Inferior parietal cortex (tissue), 1 donor: ENCODE results near the gene SPSB2.
A peak's percentile ranks its signal among the peaks of the same experiment; 100 is the strongest.
"Not testable (repeated sequence)": the region's sequence is repeated elsewhere in the genome, so short reads cannot be mapped to it uniquely, and the experiment has no call there.

Experiments
- DNase-seq: peaks from one replicate; pipeline ENCODE4 v3.0.0-alpha.2; 2016; ENCODE audit errors: extremely low spot score

The SPSB2 gene

DNA sequence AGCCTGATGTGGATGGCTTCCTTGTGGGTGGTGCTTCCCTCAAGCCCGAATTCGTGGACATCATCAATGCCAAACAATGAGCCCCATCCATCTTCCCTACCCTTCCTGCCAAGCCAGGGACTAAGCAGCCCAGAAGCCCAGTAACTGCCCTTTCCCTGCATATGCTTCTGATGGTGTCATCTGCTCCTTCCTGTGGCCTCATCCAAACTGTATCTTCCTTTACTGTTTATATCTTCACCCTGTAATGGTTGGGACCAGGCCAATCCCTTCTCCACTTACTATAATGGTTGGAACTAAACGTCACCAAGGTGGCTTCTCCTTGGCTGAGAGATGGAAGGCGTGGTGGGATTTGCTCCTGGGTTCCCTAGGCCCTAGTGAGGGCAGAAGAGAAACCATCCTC, 2.8 kb downstream of the SPSB2 start:
- not testable (repeated sequence) for DNase-seq

DNA sequence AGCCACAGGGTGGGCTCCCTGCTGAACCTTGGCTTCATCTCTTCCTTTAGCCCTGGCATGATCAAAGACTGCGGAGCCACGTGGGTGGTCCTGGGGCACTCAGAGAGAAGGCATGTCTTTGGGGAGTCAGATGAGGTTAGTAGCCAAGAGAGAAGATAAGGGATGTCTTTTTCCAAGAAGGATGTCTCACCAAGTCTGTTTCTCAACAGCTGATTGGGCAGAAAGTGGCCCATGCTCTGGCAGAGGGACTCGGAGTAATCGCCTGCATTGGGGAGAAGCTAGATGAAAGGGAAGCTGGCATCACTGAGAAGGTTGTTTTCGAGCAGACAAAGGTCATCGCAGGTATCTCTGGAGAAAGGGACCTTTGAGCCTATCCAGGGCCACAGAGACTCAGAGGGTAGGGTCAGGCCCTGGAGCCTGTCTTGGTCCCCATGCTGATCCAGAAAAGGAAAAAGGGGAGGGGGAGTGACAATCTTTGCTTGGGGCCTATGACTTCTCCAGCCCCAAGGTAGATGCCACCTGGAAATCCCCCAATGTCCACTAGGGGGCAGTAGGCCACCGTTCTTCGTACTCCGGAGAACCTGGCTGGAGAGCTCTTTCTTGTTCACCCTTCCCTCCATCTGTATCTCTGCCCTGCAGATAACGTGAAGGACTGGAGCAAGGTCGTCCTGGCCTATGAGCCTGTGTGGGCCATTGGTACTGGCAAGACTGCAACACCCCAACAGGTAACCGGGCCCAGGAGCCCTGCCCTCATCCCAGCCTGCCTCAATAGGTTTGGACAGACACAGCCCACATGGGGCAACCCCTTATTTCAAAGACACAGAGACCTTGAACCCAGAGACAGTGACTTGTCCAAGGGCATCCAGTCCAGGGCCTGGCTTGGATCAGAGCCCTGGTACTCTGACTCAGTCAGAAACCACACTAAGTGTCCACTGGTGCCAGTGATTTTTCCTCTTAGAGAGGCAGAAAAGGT, 3.8 kb downstream of the SPSB2 start:
- DNase-seq: peak; percentile 91

DNA sequence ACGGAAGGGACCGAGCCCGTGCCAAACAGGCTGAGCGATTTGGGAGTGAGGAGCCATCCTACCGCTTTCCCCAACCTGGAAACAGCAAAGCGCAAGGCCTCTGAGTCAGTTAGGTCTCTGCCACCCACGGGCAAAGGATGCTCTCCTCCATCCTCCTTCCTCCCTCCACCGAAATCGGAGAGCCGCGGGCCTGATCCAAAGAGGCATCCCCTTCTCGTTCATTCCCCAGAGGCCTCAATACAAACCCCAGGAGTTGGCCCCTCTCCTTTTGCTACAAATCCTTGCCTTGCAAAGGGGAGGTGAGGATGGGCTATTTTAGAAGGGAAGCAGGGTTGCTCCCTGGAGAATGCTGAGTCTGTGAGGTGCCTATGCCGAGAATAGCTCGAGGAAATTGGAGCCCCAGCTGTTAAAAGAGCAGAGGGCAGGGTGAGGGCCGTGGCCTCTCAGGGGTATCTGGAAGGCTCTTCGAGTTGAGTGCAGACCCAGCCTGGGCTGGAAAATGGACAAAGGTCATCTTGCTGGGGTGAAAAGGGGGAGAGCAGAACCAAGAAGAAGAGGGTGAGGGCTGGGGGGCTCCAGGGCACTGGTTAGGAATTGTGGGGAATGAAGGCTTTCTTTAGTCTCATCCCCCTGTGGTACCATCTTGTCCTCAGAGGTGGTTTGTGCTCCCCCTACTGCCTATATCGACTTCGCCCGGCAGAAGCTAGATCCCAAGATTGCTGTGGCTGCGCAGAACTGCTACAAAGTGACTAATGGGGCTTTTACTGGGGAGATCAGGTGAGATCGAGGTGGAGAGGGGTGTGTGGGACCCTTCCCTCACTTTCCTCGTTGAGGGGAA, 4.7 kb downstream of the SPSB2 start:
- no peak for DNase-seq

DNA sequence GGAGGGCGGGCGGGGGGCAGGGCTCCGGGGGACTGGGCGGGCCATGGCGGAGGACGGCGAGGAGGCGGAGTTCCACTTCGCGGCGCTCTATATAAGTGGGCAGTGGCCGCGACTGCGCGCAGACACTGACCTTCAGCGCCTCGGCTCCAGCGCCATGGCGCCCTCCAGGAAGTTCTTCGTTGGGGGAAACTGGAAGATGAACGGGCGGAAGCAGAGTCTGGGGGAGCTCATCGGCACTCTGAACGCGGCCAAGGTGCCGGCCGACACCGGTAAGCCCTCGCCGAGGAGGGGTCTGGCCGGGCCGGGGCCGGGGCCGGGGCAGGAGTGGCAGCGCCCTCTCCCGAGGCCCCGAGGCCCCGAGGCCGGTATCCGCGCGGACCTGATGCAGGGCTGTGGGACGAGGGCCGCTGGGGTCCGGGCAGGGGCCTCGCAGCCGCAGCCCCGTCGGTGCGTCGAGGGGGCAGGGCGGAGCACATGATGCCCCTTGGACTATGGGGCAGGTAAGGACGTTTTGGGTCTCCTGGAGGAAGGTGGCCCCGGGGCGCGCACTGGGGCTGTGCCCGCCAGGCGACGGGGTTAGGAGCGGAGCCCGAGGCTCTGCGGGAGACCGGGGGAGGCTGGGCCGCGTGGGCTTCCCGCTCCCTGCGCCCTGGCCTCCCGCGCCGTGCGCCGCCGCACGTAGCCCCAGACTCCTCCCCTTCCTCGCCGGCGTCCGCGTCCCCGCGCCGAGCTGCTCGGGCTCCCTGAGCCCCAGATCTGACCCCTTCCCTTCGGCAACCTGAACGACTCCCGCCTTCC, 5.5 kb downstream of the SPSB2 start, which contains the start of gene TPI1:
Gene TPI1 (plus strand): TSS at position 119 of the 798 bp plus-strand sequence. CDS start 36 bp downstream, at position 155.
- DNase-seq: peak; percentile 75

DNA sequence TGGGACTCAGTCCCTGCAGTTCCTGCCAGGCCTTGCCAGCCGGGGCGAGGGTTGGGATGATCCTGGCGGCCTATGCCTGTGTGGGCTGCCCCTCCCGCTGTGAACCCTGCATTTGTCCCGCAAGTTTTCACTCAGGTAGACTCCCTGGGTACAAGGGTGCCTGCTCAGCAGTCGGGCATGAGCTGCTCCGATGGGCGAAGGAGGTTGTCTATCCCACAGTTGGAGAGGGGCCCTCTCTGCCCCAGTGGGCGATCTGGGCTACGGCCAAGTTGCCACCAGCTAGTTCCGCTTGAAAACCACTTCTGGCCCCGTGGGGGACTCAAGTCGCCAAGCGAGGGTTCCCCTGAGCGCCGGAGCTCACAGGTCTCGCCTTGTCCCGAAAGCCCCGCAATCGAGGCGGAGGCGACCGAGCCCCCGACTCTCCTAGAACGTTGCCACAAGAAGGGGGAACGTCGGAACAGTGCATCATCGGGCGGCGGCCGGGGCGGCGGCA, 6.1 kb downstream of the SPSB2 start:
- no peak for DNase-seq

DNA sequence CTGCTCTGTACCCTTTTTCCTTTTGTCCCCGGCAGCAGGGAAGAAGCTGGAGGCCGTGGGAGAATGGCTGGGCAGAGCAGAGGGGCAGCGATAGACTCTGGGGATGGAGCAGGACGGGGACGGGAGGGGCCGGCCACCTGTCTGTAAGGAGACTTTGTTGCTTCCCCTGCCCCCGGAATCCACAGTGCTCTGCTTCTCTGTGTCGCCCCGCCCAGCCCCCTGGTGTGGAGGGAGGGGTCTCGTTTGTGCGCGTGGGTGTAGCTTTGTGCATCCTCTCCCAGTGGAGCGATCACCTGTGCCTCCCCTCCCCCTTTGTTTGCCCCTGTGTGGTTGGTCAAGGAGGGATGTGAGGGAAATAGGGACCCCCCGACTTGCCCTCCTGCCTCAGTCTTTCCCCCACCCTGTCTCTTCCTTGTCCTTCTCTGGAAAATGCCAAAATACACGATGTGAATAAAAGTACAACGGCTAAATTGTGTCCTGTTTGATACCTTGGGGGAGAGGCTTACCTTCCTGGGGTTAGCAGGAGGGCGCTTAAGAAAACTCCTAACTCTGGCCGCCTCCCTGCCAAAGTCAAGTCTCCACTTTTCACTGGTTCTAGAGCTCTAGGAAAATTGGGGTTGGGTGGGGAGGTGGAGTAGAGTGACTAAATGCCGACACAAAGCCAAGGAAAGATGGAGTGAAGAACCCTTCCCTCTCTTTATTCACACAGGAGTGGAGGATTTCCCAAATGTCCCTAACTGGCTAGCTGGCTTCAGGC, 6.8 kb downstream of the SPSB2 start:
- DNase-seq: no peak

DNA sequence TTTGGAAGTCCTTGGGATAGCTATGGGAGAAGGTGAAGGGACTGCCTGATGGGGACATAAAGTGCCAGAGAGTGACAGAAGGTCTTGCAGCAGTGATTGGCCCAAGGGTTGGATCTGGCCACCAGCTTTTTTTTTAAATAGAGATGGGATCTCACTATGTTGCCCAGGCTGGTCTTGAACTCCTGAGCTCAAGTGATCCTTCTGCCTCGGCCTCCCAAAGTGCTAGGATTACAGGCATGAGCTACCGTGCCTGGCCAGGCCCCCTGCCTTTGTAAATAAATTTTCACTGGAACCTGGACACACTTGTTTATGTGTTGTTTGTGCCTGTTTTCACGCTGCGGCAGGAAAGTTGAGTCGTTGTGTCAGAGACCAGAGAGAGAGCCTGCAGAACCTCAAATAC, 7.8 kb downstream of the SPSB2 start:
- DNase-seq: not testable (repeated sequence)

DNA sequence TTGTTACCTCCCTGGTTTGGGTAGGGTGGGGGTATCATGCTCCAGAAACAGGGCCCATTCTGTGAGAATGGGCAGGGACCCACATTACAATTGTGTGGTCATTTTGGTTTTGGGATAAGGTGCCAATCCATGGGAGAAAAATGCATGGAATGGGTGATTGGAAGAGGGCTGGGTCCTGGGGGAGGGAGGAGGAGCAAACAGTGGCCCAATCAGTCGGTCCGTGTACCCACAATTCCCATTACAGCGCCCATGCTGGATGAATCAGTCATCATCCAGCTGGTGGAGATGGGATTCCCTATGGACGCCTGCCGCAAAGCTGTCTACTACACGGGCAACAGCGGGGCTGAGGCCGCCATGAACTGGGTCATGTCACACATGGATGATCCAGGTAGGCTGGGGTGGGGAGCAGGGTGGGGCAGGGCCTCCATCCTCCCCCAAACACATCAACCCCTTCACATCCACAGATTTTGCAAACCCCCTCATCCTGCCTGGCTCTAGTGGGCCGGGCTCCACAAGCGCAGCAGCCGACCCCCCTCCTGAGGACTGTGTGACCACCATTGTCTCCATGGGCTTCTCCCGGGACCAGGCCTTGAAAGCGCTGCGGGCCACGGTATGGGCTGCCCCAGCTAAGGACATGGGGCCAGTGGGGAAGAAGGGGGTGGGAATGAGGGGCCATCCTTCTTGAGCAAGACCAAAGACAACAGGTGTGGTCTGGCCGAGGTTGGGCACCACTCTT, 9.3 kb downstream of the SPSB2 start:
- no peak for DNase-seq

DNA sequence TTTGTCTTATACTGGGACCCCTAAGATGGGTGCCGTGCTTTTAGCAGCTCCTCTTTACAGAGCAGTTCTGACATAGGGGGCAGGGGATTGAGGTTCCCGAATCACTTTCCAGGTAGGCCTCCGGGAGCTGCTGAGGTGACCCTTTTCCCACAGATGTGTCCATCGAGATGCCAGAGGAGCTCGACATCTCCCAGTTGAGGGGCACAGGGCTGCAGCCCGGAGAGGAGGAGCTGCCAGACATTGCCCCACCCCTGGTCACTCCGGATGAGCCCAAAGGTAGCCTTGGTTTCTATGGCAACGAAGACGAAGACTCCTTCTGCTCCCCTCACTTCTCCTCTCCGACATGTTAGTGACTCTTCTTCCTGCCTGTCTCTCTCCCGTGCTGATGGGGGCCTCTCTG, 10.1 kb downstream of the SPSB2 start:
- no peak for DNase-seq

DNA sequence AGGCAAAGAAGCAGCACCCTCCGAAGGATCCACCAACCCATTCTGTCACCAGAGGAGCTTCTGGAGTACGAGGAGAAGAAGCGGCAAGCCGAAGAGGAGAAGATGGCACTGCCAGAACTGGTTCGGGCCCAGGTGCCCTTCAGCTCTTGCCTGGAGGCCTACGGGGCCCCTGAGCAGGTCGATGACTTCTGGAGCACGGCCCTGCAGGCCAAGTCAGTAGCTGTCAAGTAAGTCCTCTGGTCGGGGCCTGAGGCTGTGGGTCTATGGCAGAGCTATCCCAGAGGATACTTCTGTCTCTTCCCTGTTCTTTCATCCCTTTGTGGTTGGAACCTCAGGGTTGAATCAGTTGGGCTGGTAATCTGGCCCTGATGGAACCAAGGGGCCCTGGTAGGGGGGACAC, 11.7 kb downstream of the SPSB2 start:
- no peak for DNase-seq

DNA sequence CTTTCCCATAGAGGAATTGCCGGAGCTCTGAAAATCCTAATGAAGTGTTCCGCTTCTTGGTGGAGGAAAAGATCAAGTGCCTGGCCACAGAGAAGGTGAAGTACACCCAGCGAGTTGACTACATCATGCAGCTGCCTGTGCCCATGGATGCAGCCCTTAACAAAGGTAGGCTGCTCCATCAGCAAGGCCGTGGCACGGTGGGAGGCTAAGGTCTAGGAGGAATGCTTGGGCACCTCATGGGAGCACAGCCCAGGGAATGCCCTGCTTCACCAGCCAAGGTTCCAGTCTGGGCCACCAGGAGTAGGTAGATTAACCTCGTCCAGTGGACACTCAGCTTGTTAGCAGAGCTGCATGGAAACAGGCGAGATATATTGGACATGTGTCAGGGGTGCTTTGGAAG, 12.2 kb downstream of the SPSB2 start:
- no peak for DNase-seq

DNA sequence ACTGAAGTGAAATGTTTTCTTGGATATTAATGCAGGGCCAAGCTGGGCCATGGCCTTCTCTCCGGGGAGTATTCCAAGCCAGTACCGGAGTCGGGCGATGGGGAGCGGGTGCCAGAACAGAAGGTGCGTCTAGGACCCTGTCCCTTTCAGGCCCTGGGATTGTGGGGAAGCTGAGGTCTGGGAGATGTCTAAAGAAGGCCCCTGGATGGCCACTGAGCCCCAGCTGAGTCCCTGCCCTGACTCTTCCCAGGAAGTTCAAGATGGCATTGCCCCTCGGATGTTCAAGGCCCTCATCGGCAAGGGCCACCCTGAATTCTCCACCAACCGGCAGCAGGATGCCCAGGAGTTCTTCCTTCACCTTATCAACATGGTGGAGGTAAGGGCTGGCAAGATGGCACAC, 13.0 kb downstream of the SPSB2 start:
- DNase-seq: no peak

DNA sequence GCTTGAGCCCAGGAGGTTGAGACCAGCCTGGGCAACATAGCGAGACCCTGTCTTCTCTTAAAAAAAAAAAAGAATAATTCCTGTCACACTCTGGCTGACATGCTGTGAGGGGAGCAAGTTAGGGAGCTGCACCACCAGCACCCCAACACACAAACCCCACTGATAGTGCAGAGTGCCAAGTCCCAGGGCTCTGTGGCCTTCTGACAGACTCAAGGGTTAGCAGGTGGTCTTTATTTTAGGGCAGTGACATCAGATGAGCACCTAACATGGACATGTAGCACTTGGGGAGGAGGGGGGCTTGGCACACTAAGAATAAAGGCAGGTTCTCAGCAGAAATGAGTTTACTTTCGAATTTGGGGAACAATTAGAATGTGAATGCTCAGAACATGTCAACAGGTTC, 14.3 kb downstream of the SPSB2 start:
- DNase-seq: no peak

DNA sequence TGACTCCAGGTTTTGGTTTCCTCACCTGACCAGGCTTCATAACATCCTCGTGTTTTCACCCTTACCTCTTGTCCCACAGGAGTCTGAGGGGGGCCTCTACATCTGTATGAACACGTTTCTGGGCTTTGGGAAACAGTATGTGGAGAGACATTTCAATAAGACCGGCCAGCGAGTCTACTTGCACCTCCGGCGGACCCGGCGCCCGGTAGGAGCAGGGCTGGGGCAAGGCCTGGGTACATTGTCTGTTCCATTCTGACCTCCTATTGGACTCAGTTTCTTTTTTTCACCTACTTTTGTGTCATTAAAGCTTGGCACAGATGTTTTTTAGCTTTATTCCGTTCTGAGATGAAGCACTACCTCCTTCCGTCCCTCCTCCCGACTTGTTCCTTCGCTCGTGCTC, 17.8 kb downstream of the SPSB2 start:
- DNase-seq: no peak

DNA sequence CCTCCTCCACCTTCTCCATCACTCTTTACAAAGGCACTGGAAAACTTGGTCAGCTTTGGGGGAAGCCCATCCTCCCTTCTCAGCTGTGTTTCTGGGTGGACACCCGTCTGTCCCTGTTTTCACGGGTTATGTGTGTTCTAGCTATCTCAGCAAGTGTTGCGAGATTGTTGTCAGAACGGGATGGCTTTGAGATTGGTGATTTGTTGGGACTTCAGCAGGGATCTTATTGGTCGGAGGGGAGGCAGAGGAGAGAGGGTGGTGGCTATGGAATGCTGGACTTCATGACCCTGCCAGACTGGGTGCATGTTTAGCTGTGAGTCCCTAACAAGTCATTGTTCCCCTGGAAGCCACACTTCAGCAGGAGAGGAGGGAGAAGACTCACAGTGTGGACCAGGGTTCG, 19.1 kb downstream of the SPSB2 start:
- DNase-seq: no peak

DNA sequence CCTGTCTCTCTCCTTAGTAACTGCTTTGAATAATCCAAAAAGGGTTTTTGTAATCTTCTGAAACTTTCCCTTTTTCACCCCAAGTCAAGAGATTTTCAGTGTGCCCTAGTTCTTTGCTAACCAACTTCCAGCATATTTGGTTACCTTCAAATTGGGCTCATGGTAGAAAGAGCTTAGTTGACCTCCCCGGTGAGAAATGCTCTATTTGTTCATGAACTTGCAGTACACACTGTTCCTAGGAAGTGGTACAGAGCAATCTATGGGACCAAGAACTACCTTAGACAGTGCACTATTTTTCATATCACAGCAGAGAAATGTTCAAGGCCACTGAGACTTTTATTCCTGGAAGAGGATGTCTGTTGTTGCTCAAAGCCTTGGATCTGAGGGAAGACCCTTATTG, 19.5 kb downstream of the SPSB2 start:
- DNase-seq: no peak

DNA sequence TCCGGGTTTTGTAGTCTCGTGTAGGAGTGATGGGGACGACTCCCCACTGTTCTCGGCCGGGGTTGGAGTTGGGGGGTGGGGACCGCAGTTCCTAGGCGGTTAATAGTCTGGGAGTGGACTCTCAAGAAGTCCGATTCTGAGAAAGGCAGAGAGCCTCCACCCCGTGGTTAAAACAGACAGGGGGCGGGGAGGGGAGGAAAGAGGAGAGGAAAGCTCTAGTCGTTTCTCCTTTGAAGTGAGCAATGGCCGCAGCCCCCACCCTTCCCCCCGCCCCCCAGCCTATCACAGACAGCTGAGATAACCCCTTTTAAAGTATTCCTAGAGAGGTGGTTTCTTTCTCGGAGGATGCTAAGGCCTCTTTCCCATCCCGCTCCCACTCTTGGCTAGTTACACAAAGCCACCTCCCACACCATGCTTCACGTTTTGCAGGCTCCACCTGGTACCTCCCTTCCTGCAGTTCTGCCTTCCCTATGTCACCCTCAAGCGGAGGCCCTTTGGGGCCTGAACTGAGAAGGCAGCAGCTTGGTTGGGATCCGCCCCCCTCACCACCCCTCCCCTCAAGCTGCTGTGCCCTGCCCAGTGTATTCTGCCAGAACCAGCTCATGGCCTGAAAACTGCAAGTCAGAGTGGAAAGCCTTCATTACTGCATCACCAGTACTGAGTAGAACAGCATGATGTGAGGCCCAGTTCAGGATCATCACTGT, 20.3 kb downstream of the SPSB2 start:
- peak; percentile 32 for DNase-seq

DNA sequence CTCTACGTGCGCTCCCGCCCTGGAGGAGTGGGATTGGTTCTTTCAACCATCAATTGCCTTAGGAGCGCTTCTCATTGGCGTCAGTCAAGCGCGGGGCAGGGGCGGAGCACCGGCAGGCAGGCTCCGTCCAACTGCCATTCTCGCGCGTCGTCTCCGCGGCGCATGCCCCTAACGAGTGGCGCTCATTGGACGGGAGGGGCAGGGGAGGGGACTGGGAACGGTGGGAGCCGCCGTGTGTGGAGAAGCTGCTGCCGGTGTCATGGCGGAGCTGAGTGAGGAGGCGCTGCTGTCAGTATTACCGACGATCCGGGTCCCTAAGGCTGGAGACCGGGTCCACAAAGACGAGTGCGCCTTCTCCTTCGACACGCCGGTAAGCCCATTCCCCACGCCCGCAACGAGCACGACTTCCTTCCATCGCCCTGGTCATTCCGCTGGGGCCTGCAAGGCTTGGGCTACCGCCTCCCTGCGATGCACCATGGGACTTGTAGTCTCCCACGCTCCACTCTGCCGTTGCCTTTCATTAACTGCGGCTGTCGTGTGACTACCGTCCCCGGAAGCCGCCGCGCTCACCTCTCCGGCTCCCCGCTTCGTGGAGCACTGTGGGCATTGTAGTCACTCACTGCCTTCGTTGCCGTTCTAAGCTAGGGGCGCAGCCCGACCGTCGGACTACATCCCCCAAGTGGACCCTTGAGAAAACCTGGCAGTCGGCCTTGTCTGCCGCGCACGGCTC, 21.0 kb downstream of the SPSB2 start, which contains the start of gene USP5:
Gene USP5 (plus strand): TSS at position 230 of the 730 bp plus-strand sequence. CDS start 30 bp downstream, at position 260.
- DNase-seq: peak; percentile 99
